SK-N-SH (cell line): ENCODE measurements around the gene CAMSAP1. TPM values are rescaled to one million over a fixed set of nuclear protein-coding genes. Genes with fewer than 3 reads are reported as not detected.

Experiments
- CTCF ChIA-PET: fragments of 300-600, 350-600 bp; formaldehyde crosslinking; extraction: SDS; loops from one replicate; lab custom pipeline; 2021; lab: Yijun Ruan, JAX
- POLR2A ChIA-PET: fragments of 350-600 bp; sonication (Branson Sonifier 250); formaldehyde crosslinking; extraction: SDS; loops from one replicate; lab custom pipeline; 2020; ENCODE audit warnings: antibody characterized with exemption, inconsistent platforms; lab: Yijun Ruan, JAX
- DNase-seq: peaks from one replicate; pipeline ENCODE4 v3.0.0; 2012
- H2AFZ ChIP-seq: fragments of 200-600 bp; sonication (generic); 2 replicates; pipeline ENCODE4 v1.8.1; 2016; ENCODE audit warnings: antibody characterized with exemption, mild to moderate bottlenecking, low read depth
- H3F3A ChIP-seq: fragments of 200-600 bp; sonication (generic); replicated peaks from 2 replicates; pipeline ENCODE3; 2016; ENCODE audit warnings: antibody characterized with exemption, mild to moderate bottlenecking; ENCODE audit not compliant: insufficient read depth
- H3K27ac ChIP-seq, 2 experiments: fragments of 200-500 bp in 1 of 2; fragments of 200-600 bp in 1 of 2; sonication (Bioruptor generic) in 1 of 2; sonication (generic), shearing (Covaris generic) in 1 of 2; 2 replicates each; pipeline versions ENCODE4 v1.5.1 to v1.6.1; 2014 to 2016; ENCODE audit warnings: low read depth in 2 of 2, inconsistent platforms in 1 of 2, low read length in 1 of 2, mild to moderate bottlenecking in 1 of 2, mixed read lengths in 1 of 2
- H3K27me3 ChIP-seq: fragments of 200-600 bp; sonication (generic), shearing (Covaris generic); 2 replicates; pipeline ENCODE4 v1.6.1; 2016; ENCODE audit warnings: mixed run types; ENCODE audit not compliant: insufficient read depth
- H3K36me3 ChIP-seq, 2 experiments: fragments of 200-500 bp in 1 of 2; fragments of 200-600 bp in 1 of 2; sonication (Bioruptor generic) in 1 of 2; sonication (generic) in 1 of 2; replicated peaks in 1 of 2; 2 replicates each; pipeline versions ENCODE3 to v1.5.1; 2014 to 2016; ENCODE audit warnings: low read length in 1 of 2, mild to moderate bottlenecking in 1 of 2; ENCODE audit not compliant: insufficient read depth in 2 of 2, control insufficient read depth in 1 of 2
- H3K4me1 ChIP-seq, 2 experiments: fragments of 200-500 bp in 1 of 2; fragments of 200-600 bp in 1 of 2; sonication (Bioruptor generic) in 1 of 2; sonication (generic), shearing (Covaris generic) in 1 of 2; 2 replicates each; pipeline versions ENCODE4 v1.5.1 to v1.6.1; 2014 to 2016; ENCODE audit warnings: low read depth in 1 of 2, low read length in 1 of 2, mixed run types in 1 of 2; ENCODE audit not compliant: insufficient read depth in 2 of 2, control insufficient read depth in 1 of 2
- H3K4me2 ChIP-seq: fragments of 200-600 bp; sonication (generic), shearing (Covaris generic); 2 replicates; pipeline ENCODE4 v1.6.1; 2017; ENCODE audit warnings: mixed run types
- H3K4me3 ChIP-seq, 2 experiments: fragments of 200-500 bp in 1 of 2; fragments of 200-600 bp in 1 of 2; sonication (Bioruptor generic) in 1 of 2; sonication (generic), shearing (Covaris generic) in 1 of 2; 2 replicates each; pipeline versions ENCODE4 v1.5.1 to v1.8.1; 2014 to 2016; ENCODE audit warnings: low read depth in 2 of 2, inconsistent platforms in 1 of 2, low read length in 1 of 2, mild to moderate bottlenecking in 1 of 2, mixed read lengths in 1 of 2, moderate library complexity in 1 of 2
- H3K79me2 ChIP-seq: fragments of 200-600 bp; sonication (generic); 2 replicates; pipeline ENCODE4 v1.8.1; 2017; ENCODE audit warnings: mild to moderate bottlenecking; ENCODE audit not compliant: insufficient read depth
- H3K9ac ChIP-seq: fragments of 200-600 bp; sonication (generic); 2 replicates; pipeline ENCODE4 v1.6.1; 2017; ENCODE audit warnings: mixed run types
- H3K9me2 ChIP-seq: fragments of 200-600 bp; sonication (generic); 2 replicates; pipeline ENCODE4 v1.6.1; 2017; ENCODE audit warnings: mixed run types
- H3K9me3 ChIP-seq: fragments of 200-600 bp; sonication (generic); 2 replicates; pipeline ENCODE4 v1.6.1; 2017; ENCODE audit warnings: mixed run types, mild to moderate bottlenecking, moderate library complexity
- H4K20me1 ChIP-seq: fragments of 200-600 bp; sonication (generic); 2 replicates; pipeline ENCODE4 v1.6.1; 2017; ENCODE audit warnings: mild to moderate bottlenecking, mixed run types; ENCODE audit not compliant: insufficient read depth
- EP300 ChIP-seq, 2 experiments: IDR thresholded peaks; 2 replicates each; pipeline versions ENCODE4 v1.4.0 to v1.6.1; 2012; ENCODE audit warnings: borderline replicate concordance in 1 of 2, low read depth in 1 of 2, low read length in 1 of 2
- EZH2phosphoT487 ChIP-seq: fragments of 200-600 bp; sonication (generic); IDR thresholded peaks from 2 replicates; pipeline ENCODE4 v1.6.1; 2017; ENCODE audit warnings: low read depth, mixed run types, mild to moderate bottlenecking, antibody characterized with exemption, moderate library complexity, borderline replicate concordance
- FOXM1 ChIP-seq: IDR thresholded peaks from 2 replicates; pipeline ENCODE4 v1.4.0; 2012; ENCODE audit warnings: low read depth, mild to moderate bottlenecking
- GABPA ChIP-seq: IDR thresholded peaks from 2 replicates; pipeline ENCODE4 v1.4.0; 2012; ENCODE audit warnings: low read depth, mild to moderate bottlenecking
- GATA2 ChIP-seq: sonication (generic); formaldehyde crosslinking; IDR thresholded peaks from 2 replicates; pipeline ENCODE4 v1.5.0; 2020; ENCODE audit warnings: mild to moderate bottlenecking, missing genetic modification reagents
- JUND ChIP-seq: IDR thresholded peaks from 2 replicates; pipeline ENCODE4 v1.4.0; 2012
- MAX ChIP-seq: IDR thresholded peaks from 2 replicates; pipeline ENCODE4 v1.4.0; 2012; ENCODE audit warnings: low read depth
- MEF2A ChIP-seq: IDR thresholded peaks from 2 replicates; pipeline ENCODE4 v1.4.0; 2012; ENCODE audit warnings: low read depth, borderline replicate concordance
- MXI1 ChIP-seq: IDR thresholded peaks from 2 replicates; pipeline ENCODE4 v1.6.1; 2012; ENCODE audit warnings: mild to moderate bottlenecking, low read depth, low read length, improper control_type of control experiment
- NRF1 ChIP-seq: IDR thresholded peaks from 2 replicates; pipeline ENCODE4 v1.6.1; 2012; ENCODE audit warnings: low read depth, mild to moderate bottlenecking, low read length
- REST ChIP-seq: IDR thresholded peaks from 2 replicates; pipeline ENCODE4 v1.6.1; 2012; ENCODE audit warnings: mild to moderate bottlenecking, low read depth, low read length, moderate library complexity
- SIN3A ChIP-seq: IDR thresholded peaks from 2 replicates; pipeline ENCODE4 v1.6.1; 2012; ENCODE audit warnings: low read depth, mild to moderate bottlenecking, low read length, moderate library complexity, borderline replicate concordance
- TCF12 ChIP-seq: IDR thresholded peaks from 2 replicates; pipeline ENCODE4 v1.4.0; 2012
- TEAD4 ChIP-seq: IDR thresholded peaks from 2 replicates; pipeline ENCODE4 v1.4.0; 2012; ENCODE audit warnings: mild to moderate bottlenecking, borderline replicate concordance; ENCODE audit not compliant: insufficient read depth
- USF1 ChIP-seq: IDR thresholded peaks from 2 replicates; pipeline ENCODE4 v1.4.0; 2012; ENCODE audit warnings: low read depth, borderline replicate concordance
- USF2 ChIP-seq: fragments of 150-350 bp; IDR thresholded peaks from 2 replicates; pipeline ENCODE4 v1.6.1; 2017; ENCODE audit warnings: antibody characterized with exemption, low read length, low read depth, borderline replicate concordance
- ZBTB33 ChIP-seq: IDR thresholded peaks from 2 replicates; pipeline ENCODE4 v1.4.0; 2012; ENCODE audit warnings: low read depth, borderline replicate concordance
- WGBS: methylation state at CpG from one replicate; pipeline ENCODE4 v1.1.6; 2017; ENCODE audit warnings: low lambda C conversion rate; 5-methylcytosine and 5-hydroxymethylcytosine counted together
- polyA plus RNA-seq, 3 experiments: library from polyadenylated mRNA; depleted of rRNA; stranded (reverse); fragments of >200 nt; gene quantifications; 2 replicates each; pipeline ENCODE4 v1.2.3, GENCODE V29; 2012

The CAMSAP1 gene
- polyA plus RNA-seq, 1 of the 3 experiments (the other 2 are of a cell fraction) = 8.9 TPM

GRCh38 chr9:135802876-135803419, 104.4 kb downstream of the CAMSAP1 start:
- peaks cover 0 to 5% of the 10 kb centered on the region in 2 experiments for H3K36me3 ChIP-seq
- no peak overlapping the region for H3K4me2 ChIP-seq
- no peak overlapping the region for H2AFZ ChIP-seq
- H3K9ac ChIP-seq = no peak overlapping the region
- H3K79me2 ChIP-seq = no peaks in the 10 kb centered on the region
- DNase-seq = peak; percentile 33
- ChIA-PET CTCF (interaction anchor here (0.8 to 1.8 kb wide), 2 partner anchors 20 to 163 kb away, joined by 3 to 4 read pairs; no protein-coding TSS in a partner anchor), POLR2A (no interaction called here)
- H3F3A ChIP-seq = no peaks in the 10 kb centered on the region
- H3K4me1 ChIP-seq = peaks cover 0 to 3% of the 10 kb centered on the region in 2 experiments; a peak in 1 of 4 replicates
- WGBS = 71% methylated on average over 11 of the region's 18 CpGs
- H3K27ac ChIP-seq = no peak overlapping the region
- H3K9me3 ChIP-seq = no peaks in the 10 kb centered on the region
- no peaks in the 10 kb centered on the region for H3K9me2 ChIP-seq
- no peaks in the 10 kb centered on the region for H4K20me1 ChIP-seq
- H3K4me3 ChIP-seq = no peak overlapping the region
- no peak for TF ChIP-seq MAX
- TF ChIP-seq TEAD4 = no peak
- TF ChIP-seq USF1 = no peak
- TF ChIP-seq MEF2A = no peak
- no peak for TF ChIP-seq TCF12
- no peak for TF ChIP-seq EP300 (IDR thresholded peaks at IDR 0.05; ENCODE audit: borderline replicate concordance in 1 of 2, low read depth in 1 of 2, low read length in 1 of 2)
- TF ChIP-seq USF2 = no peak
- no peak for TF ChIP-seq REST
- no peak for TF ChIP-seq JUND
- TF ChIP-seq FOXM1 = no peak
- TF ChIP-seq NRF1 = no peak
- no peak for TF ChIP-seq EZH2phosphoT487
- no peak for TF ChIP-seq ZBTB33
- TF ChIP-seq GATA2 (CRISPR knock-in tag) = no peak
- TF ChIP-seq SIN3A = no peak
- TF ChIP-seq MXI1 = no peak
- no peak for TF ChIP-seq GABPA
- H3K27me3 ChIP-seq = no peaks in the 10 kb centered on the region; the same call in 1 of the 2 replicates
